Suprapubic skin (tissue), 3 donors: Measurements from ENCODE around the gene TNFRSF25.

Experiments
- POLR2A ChIP-seq, 2 donors: fragments of 450-650 bp; IDR thresholded peaks; one replicate each; pipeline ENCODE4 v1.6.1; 2017; ENCODE audit warnings: antibody characterized with exemption in 2 of 2, mild to moderate bottlenecking in 2 of 2, moderate library complexity in 2 of 2
- TF ChIP-seq, protein P1 (sequence below), 2 donors: fragments of 200-600 bp in 1 of 2; fragments of 450-650 bp in 1 of 2; sonication (generic) in 1 of 2; IDR thresholded peaks; one replicate each; pipeline ENCODE4 v1.5.1; 2016 to 2019; ENCODE audit warnings: antibody characterized with exemption in 2 of 2, mild to moderate bottlenecking in 1 of 2, moderate library complexity in 1 of 2

- TF ChIP-seq, protein P1, sequence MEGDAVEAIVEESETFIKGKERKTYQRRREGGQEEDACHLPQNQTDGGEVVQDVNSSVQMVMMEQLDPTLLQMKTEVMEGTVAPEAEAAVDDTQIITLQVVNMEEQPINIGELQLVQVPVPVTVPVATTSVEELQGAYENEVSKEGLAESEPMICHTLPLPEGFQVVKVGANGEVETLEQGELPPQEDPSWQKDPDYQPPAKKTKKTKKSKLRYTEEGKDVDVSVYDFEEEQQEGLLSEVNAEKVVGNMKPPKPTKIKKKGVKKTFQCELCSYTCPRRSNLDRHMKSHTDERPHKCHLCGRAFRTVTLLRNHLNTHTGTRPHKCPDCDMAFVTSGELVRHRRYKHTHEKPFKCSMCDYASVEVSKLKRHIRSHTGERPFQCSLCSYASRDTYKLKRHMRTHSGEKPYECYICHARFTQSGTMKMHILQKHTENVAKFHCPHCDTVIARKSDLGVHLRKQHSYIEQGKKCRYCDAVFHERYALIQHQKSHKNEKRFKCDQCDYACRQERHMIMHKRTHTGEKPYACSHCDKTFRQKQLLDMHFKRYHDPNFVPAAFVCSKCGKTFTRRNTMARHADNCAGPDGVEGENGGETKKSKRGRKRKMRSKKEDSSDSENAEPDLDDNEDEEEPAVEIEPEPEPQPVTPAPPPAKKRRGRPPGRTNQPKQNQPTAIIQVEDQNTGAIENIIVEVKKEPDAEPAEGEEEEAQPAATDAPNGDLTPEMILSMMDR (IDR thresholded peaks at IDR 0.05), result peak; percentile 46 to 92
- no peak for TF ChIP-seq POLR2A (IDR thresholded peaks at IDR 0.05)
These were observed 9.6 kb upstream of the TNFRSF25 start for GRCh38 chr1:6475381-6476133.
